Measurements from ENCODE around the gene ACAD9.
"Not testable (repeated sequence)": the region's sequence is repeated elsewhere in the genome, so short reads cannot be mapped to it uniquely, and the experiment has no call there.

The ACAD9 gene

GRCh38 chr3:128867200-128868125 is 12.0 kb upstream of the ACAD9 start:
- peak in 1 of 2 experiments; percentile 30 for DNase-seq (ENCODE audit: low read depth in 1 of 2, low spot score in 1 of 2)
- in situ Hi-C loops (cut with HindIII; ENCODE audit: low pct_unique_long_range_greater_than_20kb, low sequenced_read_pairs) = no loop called here
- TF ChIP-seq JUND (IDR thresholded peaks at IDR 0.05; ENCODE audit: low read depth) = no peak

GRCh38 chr3:128870347-128870746 is 9.1 kb upstream of the ACAD9 start:
- no peak for TF ChIP-seq JUND (IDR thresholded peaks at IDR 0.05; ENCODE audit: low read depth)
- DNase-seq (ENCODE audit: low read depth in 1 of 2, low spot score in 1 of 2) = no peak
- in situ Hi-C loops (cut with HindIII; ENCODE audit: low pct_unique_long_range_greater_than_20kb, low sequenced_read_pairs) = no loop called here

GRCh38 chr3:128872282-128872681 is 7.1 kb upstream of the ACAD9 start:
- TF ChIP-seq JUND (IDR thresholded peaks at IDR 0.05; ENCODE audit: low read depth) = no peak
- DNase-seq (ENCODE audit: low read depth in 1 of 2, low spot score in 1 of 2) = no peak
- in situ Hi-C loops (cut with HindIII; ENCODE audit: low pct_unique_long_range_greater_than_20kb, low sequenced_read_pairs) = no loop called here

GRCh38 chr3:128872744-128873143 is 6.7 kb upstream of the ACAD9 start:
- DNase-seq (ENCODE audit: low read depth in 1 of 2, low spot score in 1 of 2) = no peak
- in situ Hi-C loops (cut with HindIII; ENCODE audit: low pct_unique_long_range_greater_than_20kb, low sequenced_read_pairs) = no loop called here
- no peak for TF ChIP-seq JUND (IDR thresholded peaks at IDR 0.05; ENCODE audit: low read depth)

- DNase-seq (ENCODE audit: low read depth in 1 of 2, low spot score in 1 of 2) = no peak
- TF ChIP-seq JUND (IDR thresholded peaks at IDR 0.05; ENCODE audit: low read depth) = no peak
- in situ Hi-C loops (cut with HindIII; ENCODE audit: low pct_unique_long_range_greater_than_20kb, low sequenced_read_pairs) = no loop called here
Observed at GRCh38 chr3:128873244-128874022, 6.0 kb upstream of the ACAD9 start.

GRCh38 chr3:128874481-128875180 is 4.8 kb upstream of the ACAD9 start:
- TF ChIP-seq JUND (IDR thresholded peaks at IDR 0.05; ENCODE audit: low read depth) = no peak
- no peak for DNase-seq (ENCODE audit: low read depth in 1 of 2, low spot score in 1 of 2)
- in situ Hi-C loops (cut with HindIII; ENCODE audit: low pct_unique_long_range_greater_than_20kb, low sequenced_read_pairs) = no loop called here

GRCh38 chr3:128875556-128876120 is 3.8 kb upstream of the ACAD9 start:
- DNase-seq (ENCODE audit: low read depth in 1 of 2, low spot score in 1 of 2) = peak; percentile 43 to 66
- in situ Hi-C loops (cut with HindIII; ENCODE audit: low pct_unique_long_range_greater_than_20kb, low sequenced_read_pairs) = no loop called here
- no peak for TF ChIP-seq JUND (IDR thresholded peaks at IDR 0.05; ENCODE audit: low read depth)

- DNase-seq (ENCODE audit: low read depth in 1 of 2, low spot score in 1 of 2) = no peak
- TF ChIP-seq JUND (IDR thresholded peaks at IDR 0.05; ENCODE audit: low read depth) = no peak
- in situ Hi-C loops (cut with HindIII; ENCODE audit: low pct_unique_long_range_greater_than_20kb, low sequenced_read_pairs) = no loop called here
Observed at GRCh38 chr3:128878011-128878457, 1.4 kb upstream of the ACAD9 start.

GRCh38 chr3:128878556-128879124 is 780 bp upstream of the ACAD9 start:
- DNase-seq (ENCODE audit: low read depth in 1 of 2, low spot score in 1 of 2) = peak in 1 of 2 experiments; percentile 71
- no peak for TF ChIP-seq JUND (IDR thresholded peaks at IDR 0.05; ENCODE audit: low read depth)
- in situ Hi-C loops (cut with HindIII; ENCODE audit: low pct_unique_long_range_greater_than_20kb, low sequenced_read_pairs) = no loop called here

GRCh38 chr3:128879991-128880390 is 571 bp downstream of the ACAD9 start:
- no peak for TF ChIP-seq JUND (IDR thresholded peaks at IDR 0.05; ENCODE audit: low read depth)
- no peak for DNase-seq (ENCODE audit: low read depth in 1 of 2, low spot score in 1 of 2)

GRCh38 chr3:128880455-128880854 is 1.0 kb downstream of the ACAD9 start:
- DNase-seq (ENCODE audit: low read depth in 1 of 2, low spot score in 1 of 2); in situ Hi-C loops (cut with HindIII; ENCODE audit: low pct_unique_long_range_greater_than_20kb, low sequenced_read_pairs): not testable (repeated sequence)

More at GRCh38 chr3:128879991-128880390, 571 bp downstream of the ACAD9 start:
- in situ Hi-C loops (cut with HindIII; ENCODE audit: low pct_unique_long_range_greater_than_20kb, low sequenced_read_pairs) = no loop called here

- in situ Hi-C loops (cut with HindIII; ENCODE audit: low pct_unique_long_range_greater_than_20kb, low sequenced_read_pairs) = no loop called here
- no peak for DNase-seq (ENCODE audit: low read depth in 1 of 2, low spot score in 1 of 2)
- TF ChIP-seq JUND (IDR thresholded peaks at IDR 0.05; ENCODE audit: low read depth) = no peak
Observed at GRCh38 chr3:128881576-128881975, 2.2 kb downstream of the ACAD9 start.

Measured in T47D (cell line).